GM12874 (cell line): ENCODE data around the gene MAGI1.

Source experiments
- TF ChIP-seq, protein P1 (sequence below): IDR thresholded peaks from 2 replicates; pipeline ENCODE4 v1.5.1; 2011; ENCODE audit warnings: low read depth, mild to moderate bottlenecking, control low read depth, low read length, moderate library complexity; ENCODE audit not compliant: insufficient read depth

Gene MAGI1

DNA sequence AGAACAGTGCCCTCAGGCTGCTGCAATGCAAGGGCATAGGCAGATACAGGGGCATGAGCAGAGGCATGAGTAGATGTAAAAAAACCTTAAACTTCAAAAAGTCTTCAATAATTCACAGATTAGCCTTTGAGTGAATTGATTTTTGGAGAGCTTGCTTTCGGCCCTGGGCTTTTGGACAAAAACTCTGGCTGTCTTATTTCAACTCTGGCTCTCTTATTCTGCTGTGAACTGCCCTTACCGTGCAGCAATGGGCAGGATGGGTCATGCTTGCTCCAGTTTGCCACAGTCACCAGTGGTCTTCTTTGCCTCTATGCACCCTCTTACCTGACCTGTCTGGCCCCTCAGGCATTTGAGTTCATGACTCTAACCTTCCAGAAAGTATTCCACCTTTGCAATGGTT is 555.7 kb downstream of the MAGI1 start:
- TF ChIP-seq, protein P1, sequence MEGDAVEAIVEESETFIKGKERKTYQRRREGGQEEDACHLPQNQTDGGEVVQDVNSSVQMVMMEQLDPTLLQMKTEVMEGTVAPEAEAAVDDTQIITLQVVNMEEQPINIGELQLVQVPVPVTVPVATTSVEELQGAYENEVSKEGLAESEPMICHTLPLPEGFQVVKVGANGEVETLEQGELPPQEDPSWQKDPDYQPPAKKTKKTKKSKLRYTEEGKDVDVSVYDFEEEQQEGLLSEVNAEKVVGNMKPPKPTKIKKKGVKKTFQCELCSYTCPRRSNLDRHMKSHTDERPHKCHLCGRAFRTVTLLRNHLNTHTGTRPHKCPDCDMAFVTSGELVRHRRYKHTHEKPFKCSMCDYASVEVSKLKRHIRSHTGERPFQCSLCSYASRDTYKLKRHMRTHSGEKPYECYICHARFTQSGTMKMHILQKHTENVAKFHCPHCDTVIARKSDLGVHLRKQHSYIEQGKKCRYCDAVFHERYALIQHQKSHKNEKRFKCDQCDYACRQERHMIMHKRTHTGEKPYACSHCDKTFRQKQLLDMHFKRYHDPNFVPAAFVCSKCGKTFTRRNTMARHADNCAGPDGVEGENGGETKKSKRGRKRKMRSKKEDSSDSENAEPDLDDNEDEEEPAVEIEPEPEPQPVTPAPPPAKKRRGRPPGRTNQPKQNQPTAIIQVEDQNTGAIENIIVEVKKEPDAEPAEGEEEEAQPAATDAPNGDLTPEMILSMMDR: no peak

DNA sequence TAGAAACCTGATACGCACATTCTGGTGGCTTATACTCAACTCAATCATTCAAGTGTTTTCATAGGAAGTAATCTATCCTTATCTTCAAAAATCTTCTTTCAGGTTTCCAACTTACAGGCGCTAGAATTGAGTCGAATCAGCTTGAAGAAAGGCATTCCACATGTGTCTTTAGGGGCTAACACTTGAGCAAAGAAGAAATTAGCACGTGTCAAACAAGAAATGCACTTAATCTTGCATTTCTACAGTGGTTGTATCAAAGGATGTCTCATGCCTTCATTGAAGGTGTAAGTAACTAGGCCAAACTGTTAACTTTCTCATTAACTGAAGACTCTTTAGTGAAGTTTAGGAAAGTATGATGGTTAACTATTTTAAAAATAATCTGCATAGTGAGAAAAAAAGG is 557.6 kb downstream of the MAGI1 start:
- TF ChIP-seq, protein P1: no peak

DNA sequence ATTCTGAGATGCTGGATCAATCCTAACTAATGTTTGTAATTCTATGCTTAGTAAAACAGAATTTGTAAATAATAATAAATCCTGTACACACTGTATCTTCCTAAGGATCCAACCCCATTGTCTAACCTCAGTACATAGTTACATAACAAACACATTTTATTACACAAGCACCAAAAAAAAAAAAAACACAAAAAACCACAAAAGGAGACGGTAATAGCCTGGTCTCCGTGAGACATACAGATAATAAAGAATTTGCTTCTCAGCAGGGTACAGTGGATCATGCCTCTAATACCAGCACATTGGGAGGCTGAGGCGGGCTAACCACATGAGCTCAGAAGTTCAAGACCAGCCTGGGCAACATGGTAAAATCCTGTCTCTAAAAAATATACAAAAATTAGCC is 558.7 kb downstream of the MAGI1 start:
- TF ChIP-seq, protein P1: no peak

DNA sequence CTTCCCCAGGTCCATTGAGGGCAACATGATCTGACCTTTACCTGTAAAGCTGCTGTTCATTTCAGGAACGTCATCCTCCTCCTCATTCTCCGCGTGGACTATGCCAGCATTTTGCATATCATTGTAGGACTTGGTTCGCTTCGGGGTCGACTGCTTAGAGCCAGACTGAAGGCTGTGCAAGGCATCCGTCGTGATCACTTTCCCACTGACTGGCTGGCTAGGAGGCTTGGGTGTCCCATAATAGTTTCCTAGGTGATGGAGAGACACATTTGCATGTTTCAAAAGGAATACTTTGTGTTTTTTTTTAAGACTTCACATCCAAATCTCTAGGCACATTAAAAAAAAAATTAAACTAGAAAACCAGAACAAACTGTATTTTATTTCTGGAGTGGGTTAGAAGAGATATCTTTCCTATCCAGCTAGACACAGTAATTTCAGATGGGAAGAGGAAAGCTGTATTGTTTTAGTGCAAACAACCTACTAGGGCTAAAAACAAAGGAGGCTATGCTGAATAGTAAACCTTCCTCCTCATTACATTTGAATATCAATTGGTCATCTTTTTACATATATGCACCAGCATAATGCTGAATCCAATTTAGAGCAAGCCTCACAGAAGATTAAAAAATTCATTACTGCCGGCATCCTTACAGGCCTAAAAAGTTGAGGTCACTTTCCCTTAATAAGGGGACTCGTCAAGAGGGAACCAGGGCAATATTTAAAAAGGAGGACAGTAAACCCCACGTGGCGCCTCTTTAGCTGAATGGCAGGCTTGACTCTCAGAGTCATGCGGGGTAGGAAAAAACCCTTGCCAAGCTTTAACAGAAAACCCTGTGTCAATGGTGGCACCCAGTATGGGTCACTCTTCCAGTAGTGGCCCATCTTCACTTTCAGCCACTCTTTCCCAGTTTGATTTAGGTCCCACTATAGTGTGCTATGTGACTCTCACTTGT is 559.9 kb downstream of the MAGI1 start:
- TF ChIP-seq, protein P1: no peak

DNA sequence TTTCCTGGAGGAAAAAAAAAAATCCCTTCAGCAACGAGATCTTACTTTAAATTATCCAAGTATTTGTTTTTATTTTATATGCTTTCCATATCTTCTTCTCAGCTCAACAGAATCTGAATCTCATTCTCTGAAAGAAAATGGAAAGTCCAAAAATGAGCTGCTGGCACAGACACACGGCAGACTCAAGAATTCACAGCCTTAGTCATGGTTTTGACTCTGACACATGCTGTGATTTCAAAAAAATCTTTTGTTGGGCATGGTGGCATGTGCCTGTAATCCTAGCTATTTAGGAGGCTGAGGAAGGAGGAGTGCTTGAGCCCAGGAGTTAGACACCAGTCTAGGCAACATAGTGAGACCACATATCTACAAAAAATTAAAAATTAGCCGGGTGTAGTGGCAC is 565.0 kb downstream of the MAGI1 start:
- TF ChIP-seq, protein P1: no peak

DNA sequence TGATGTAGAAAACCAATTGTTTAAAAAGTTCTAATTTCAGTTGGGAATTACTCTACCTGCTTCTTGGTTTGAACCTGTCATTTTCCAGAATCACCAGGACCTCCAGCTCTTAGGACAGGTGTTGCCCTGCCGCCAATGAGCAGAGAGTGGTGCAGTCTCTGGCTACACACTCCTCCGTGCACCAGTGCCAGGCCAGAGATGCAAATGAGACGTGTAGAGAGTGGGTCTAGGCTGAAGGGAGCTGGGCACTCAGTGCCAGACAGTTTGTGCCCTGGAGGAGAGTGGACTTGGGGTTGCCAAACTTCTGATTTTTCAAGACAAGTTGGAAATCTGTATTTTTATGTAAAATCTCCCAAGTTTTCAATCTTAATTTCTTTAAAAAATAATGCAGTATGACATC is 566.2 kb downstream of the MAGI1 start:
- TF ChIP-seq, protein P1: no peak

DNA sequence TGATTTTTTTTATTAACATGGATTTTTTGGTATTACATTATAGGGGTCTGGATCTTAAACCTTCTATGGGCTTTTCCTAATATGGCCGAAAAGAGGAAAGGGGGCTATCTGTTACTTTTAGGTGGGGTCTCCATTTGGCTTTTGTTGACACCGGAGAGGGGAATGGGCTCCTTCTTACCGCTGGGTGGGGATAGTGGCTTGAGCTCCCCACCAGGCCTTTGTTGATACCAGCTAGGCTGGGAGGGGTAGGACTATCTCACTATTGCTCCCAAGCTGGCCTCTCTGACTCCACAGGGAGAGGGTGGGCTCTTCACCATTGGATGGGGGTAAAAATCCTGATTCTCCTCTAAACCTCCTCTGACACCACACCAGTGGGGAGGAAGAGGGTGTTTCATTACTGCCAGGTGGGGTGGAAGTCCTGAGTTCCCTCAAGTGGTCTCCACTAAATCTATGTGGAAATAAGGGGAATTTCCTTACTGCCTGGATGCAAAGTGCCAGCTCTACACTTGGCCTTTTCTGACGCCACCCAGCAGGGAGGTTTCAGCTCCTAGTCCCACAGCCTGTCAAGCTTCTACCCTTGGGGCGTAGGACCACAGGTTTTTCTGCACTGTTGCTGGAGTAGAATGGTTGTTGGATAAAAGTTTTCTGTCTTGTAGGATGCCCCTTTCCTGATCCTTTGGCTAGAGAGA is 572.3 kb downstream of the MAGI1 start:
- TF ChIP-seq, protein P1: no peak
